HEK293 (cell line): ENCODE results near the gene SMIM7.

Experiments
- HOXA7 ChIP-seq: sonication (generic); formaldehyde crosslinking; IDR thresholded peaks from 2 replicates; pipeline ENCODE4 v1.8.1; 2022; ENCODE audit warnings: missing genetic modification reagents, borderline replicate concordance
- HOXC10 ChIP-seq: sonication (generic); formaldehyde crosslinking; IDR thresholded peaks from 2 replicates; pipeline ENCODE4 v1.8.1; 2023; ENCODE audit warnings: mild to moderate bottlenecking, missing genetic modification reagents
- KLF1 ChIP-seq: fragments of 450-650 bp; formaldehyde crosslinking; IDR thresholded peaks from 2 replicates; pipeline ENCODE4 v1.5.1; 2016; ENCODE audit warnings: missing biosample characterization, missing genetic modification characterization
- KLF8 ChIP-seq: fragments of 450-650 bp; formaldehyde crosslinking; IDR thresholded peaks from 2 replicates; pipeline ENCODE4 v1.5.1; 2016; ENCODE audit warnings: missing biosample characterization, missing genetic modification characterization
- PBX3 ChIP-seq: sonication (generic); formaldehyde crosslinking; IDR thresholded peaks from 2 replicates; pipeline ENCODE4 v1.8.1; 2022; ENCODE audit warnings: mild to moderate bottlenecking, moderate library complexity, missing genetic modification reagents
- PRDM4 ChIP-seq: fragments of 450-650 bp; formaldehyde crosslinking; IDR thresholded peaks from 2 replicates; pipeline ENCODE4 v1.5.1; 2017; ENCODE audit warnings: missing biosample characterization, missing genetic modification characterization
- SALL2 ChIP-seq: fragments of 450-650 bp; formaldehyde crosslinking; IDR thresholded peaks from 2 replicates; pipeline ENCODE4 v1.5.0; 2017; ENCODE audit warnings: missing biosample characterization, mild to moderate bottlenecking, missing genetic modification characterization, borderline replicate concordance
- TCF7L2 ChIP-seq: IDR thresholded peaks from 2 replicates; pipeline ENCODE4 v1.6.1; 2011; ENCODE audit warnings: low read depth, mild to moderate bottlenecking, inconsistent platforms, low read length, moderate library complexity, borderline replicate concordance
- YY2 ChIP-seq: fragments of 450-650 bp; formaldehyde crosslinking; IDR thresholded peaks from 2 replicates; pipeline ENCODE4 v1.5.1; 2016; ENCODE audit warnings: missing biosample characterization, missing genetic modification characterization
- ZBTB11 ChIP-seq: fragments of 450-650 bp; formaldehyde crosslinking; conservative IDR thresholded peaks from 2 replicates; pipeline ENCODE4 v1.5.1; 2016; ENCODE audit warnings: low read depth, missing biosample characterization, missing genetic modification characterization
- ZBTB20 ChIP-seq: fragments of 450-650 bp; formaldehyde crosslinking; IDR thresholded peaks from 2 replicates; pipeline ENCODE4 v1.5.1; 2016; ENCODE audit warnings: missing biosample characterization, missing genetic modification characterization
- ZFP3 ChIP-seq: fragments of 450-650 bp; formaldehyde crosslinking; IDR thresholded peaks from 2 replicates; pipeline ENCODE4 v1.5.1; 2016; ENCODE audit warnings: low read depth, missing biosample characterization, missing genetic modification characterization
- ZNF132 ChIP-seq: fragments of 450-650 bp; formaldehyde crosslinking; IDR thresholded peaks from 2 replicates; pipeline ENCODE4 v1.5.1; 2017; ENCODE audit warnings: missing biosample characterization, missing genetic modification characterization, borderline replicate concordance
- ZNF140 ChIP-seq: fragments of 450-650 bp; formaldehyde crosslinking; IDR thresholded peaks from 2 replicates; pipeline ENCODE4 v1.5.1; 2016; ENCODE audit warnings: missing biosample characterization, missing genetic modification characterization
- ZNF169 ChIP-seq: fragments of 450-650 bp; formaldehyde crosslinking; IDR thresholded peaks from 2 replicates; pipeline ENCODE4 v1.5.1; 2016; ENCODE audit warnings: missing biosample characterization, missing genetic modification characterization
- ZNF174 ChIP-seq: fragments of 450-650 bp; formaldehyde crosslinking; IDR thresholded peaks from 2 replicates; pipeline ENCODE4 v1.5.0; 2017; ENCODE audit warnings: missing biosample characterization, mild to moderate bottlenecking, missing genetic modification characterization
- ZNF184 ChIP-seq: fragments of 450-650 bp; IDR thresholded peaks from 2 replicates; pipeline ENCODE4 v1.5.1; 2018; ENCODE audit warnings: missing biosample characterization, mild to moderate bottlenecking, missing genetic modification characterization
- ZNF19 ChIP-seq: fragments of 450-650 bp; formaldehyde crosslinking; IDR thresholded peaks from 2 replicates; pipeline ENCODE4; 2016; ENCODE audit warnings: missing biosample characterization, missing genetic modification characterization, low read depth
- ZNF26 ChIP-seq: fragments of 450-650 bp; formaldehyde crosslinking; IDR thresholded peaks from 2 replicates; pipeline ENCODE4 v1.5.1; 2016; ENCODE audit warnings: missing biosample characterization, missing genetic modification characterization
- ZNF37A ChIP-seq: fragments of 450-650 bp; IDR thresholded peaks from 2 replicates; pipeline ENCODE4 v1.5.1; 2018; ENCODE audit warnings: missing biosample characterization, missing genetic modification characterization
- ZNF404 ChIP-seq: fragments of 450-650 bp; formaldehyde crosslinking; IDR thresholded peaks from 2 replicates; pipeline ENCODE4 v1.5.1; 2017; ENCODE audit warnings: missing biosample characterization, missing genetic modification characterization
- ZNF426 ChIP-seq: fragments of 450-650 bp; formaldehyde crosslinking; IDR thresholded peaks from 2 replicates; pipeline ENCODE4 v1.5.1; 2017; ENCODE audit warnings: missing biosample characterization, missing genetic modification characterization, mild to moderate bottlenecking, inconsistent platforms, moderate library complexity
- ZNF548 ChIP-seq: fragments of 450-650 bp; formaldehyde crosslinking; IDR thresholded peaks from 2 replicates; pipeline ENCODE4 v1.5.1; 2016; ENCODE audit warnings: missing biosample characterization, missing genetic modification characterization
- ZNF580 ChIP-seq: fragments of 450-650 bp; formaldehyde crosslinking; IDR thresholded peaks from 2 replicates; pipeline ENCODE4 v1.5.1; 2016; ENCODE audit warnings: missing biosample characterization, missing genetic modification characterization
- ZNF629 ChIP-seq: fragments of 450-650 bp; formaldehyde crosslinking; IDR thresholded peaks from 2 replicates; pipeline ENCODE4 v1.5.1; 2017; ENCODE audit warnings: missing biosample characterization, missing genetic modification characterization
- ZNF639 ChIP-seq: fragments of 450-650 bp; formaldehyde crosslinking; IDR thresholded peaks from 2 replicates; pipeline ENCODE4 v1.5.1; 2016; ENCODE audit warnings: missing biosample characterization, missing genetic modification characterization
- ZNF76 ChIP-seq: fragments of 450-650 bp; formaldehyde crosslinking; IDR thresholded peaks from 2 replicates; pipeline ENCODE4; 2016; ENCODE audit warnings: low read depth, missing biosample characterization, missing genetic modification characterization, borderline replicate concordance
- ZNF777 ChIP-seq: fragments of 450-650 bp; formaldehyde crosslinking; IDR thresholded peaks from 2 replicates; pipeline ENCODE4 v1.5.1; 2017; ENCODE audit warnings: missing biosample characterization, missing genetic modification characterization, borderline replicate concordance
- ZNF791 ChIP-seq: fragments of 450-650 bp; formaldehyde crosslinking; IDR thresholded peaks from 2 replicates; pipeline ENCODE4 v1.5.1; 2016; ENCODE audit warnings: missing biosample characterization, missing genetic modification characterization
- ZXDB ChIP-seq: fragments of 450-650 bp; formaldehyde crosslinking; IDR thresholded peaks from 2 replicates; pipeline ENCODE4 v1.5.1; 2016; ENCODE audit warnings: missing biosample characterization, missing genetic modification characterization

The SMIM7 gene

GRCh38 chr19:16659832-16660708 is at the start of gene SMIM7 (continued):
- no peak for TF ChIP-seq ZNF791
- TF ChIP-seq HOXA7 (CRISPR knock-in tag): no peak
- TF ChIP-seq ZBTB20 (tag by site-specific recombination): peak; percentile 35
- peak; percentile 73 for TF ChIP-seq ZNF629 (tag by site-specific recombination)
- no peak for TF ChIP-seq TCF7L2
- TF ChIP-seq ZNF174 (tag by site-specific recombination): no peak
- peak; percentile 48; the same call in 1 of the 2 replicates for TF ChIP-seq ZNF639 (tag by site-specific recombination)
- no peak for TF ChIP-seq ZNF169 (tag by site-specific recombination)
- peak; percentile 89 for TF ChIP-seq KLF8 (tag by site-specific recombination)
- no peak for TF ChIP-seq HOXC10 (CRISPR knock-in tag)
- peak; percentile 100 for TF ChIP-seq ZNF140
- 0 out of 2 replicates have a peak, but pooled peaks have one; percentile 40 for TF ChIP-seq KLF1
- TF ChIP-seq ZNF184 (tag by site-specific recombination): no peak
- peak; percentile 91 for TF ChIP-seq ZXDB (tag by site-specific recombination)
- no peak for TF ChIP-seq ZNF404 (tag by site-specific recombination)
- TF ChIP-seq ZNF580: peak; percentile 74
- TF ChIP-seq PRDM4 (tag by site-specific recombination): peak; percentile 51; the same call in 1 of the 2 replicates
- TF ChIP-seq ZFP3 (tag by site-specific recombination): no peak
- TF ChIP-seq ZBTB11 (tag by site-specific recombination): peak; percentile 84
- no peak for TF ChIP-seq ZNF777
- no peak for TF ChIP-seq ZNF132 (tag by site-specific recombination)
- no peak for TF ChIP-seq ZNF26 (tag by site-specific recombination)
- no peak for TF ChIP-seq SALL2 (tag by site-specific recombination)
- TF ChIP-seq ZNF548 (tag by site-specific recombination): no peak
- TF ChIP-seq ZNF426 (tag by site-specific recombination): no peak
- no peak for TF ChIP-seq ZNF37A
- TF ChIP-seq YY2 (tag by site-specific recombination): no peak
- TF ChIP-seq ZNF76 (tag by site-specific recombination): peak; percentile 28; the same call in 1 of the 2 replicates
- no peak for TF ChIP-seq PBX3 (CRISPR knock-in tag)
- TF ChIP-seq ZNF19: no peak
